Caco-2 (cell line): ENCODE data around the gene PCDHGC4. TPM values are rescaled to one million over a fixed set of nuclear protein-coding genes. Genes with fewer than 3 reads are reported as not detected.

ENCODE experiments used
- BruUV-seq: library from RNA; stranded (reverse); fragments of 400-500 nt; replicated peaks from 2 replicates; lab custom pipeline; 2021; lab: Mats Ljungman, UMichigan
- CTCF ChIA-PET: fragments of 300-600 bp; sonication (Branson Sonifier 250); formaldehyde crosslinking; loops from one replicate; lab custom pipeline; 2022; ENCODE audit warnings: antibody characterized with exemption; lab: Charles Lee
- POLR2A ChIA-PET: fragments of 300-600 bp; sonication (Branson Sonifier 250); formaldehyde crosslinking; loops from one replicate; lab custom pipeline; 2022; ENCODE audit warnings: antibody characterized with exemption; lab: Charles Lee
- DNase-seq, 2 experiments: peaks; one replicate each; pipeline versions ENCODE4 v3.0.0 to v3.0.0-alpha.2; 2020 to 2022
- H3K27me3 ChIP-seq: replicated peaks from 2 replicates; pipeline ENCODE4 v1.6.0; 2011; ENCODE audit warnings: low read length; ENCODE audit not compliant: control insufficient read depth, insufficient read depth
- H3K36me3 ChIP-seq: 2 replicates; pipeline ENCODE4 v1.5.1; 2011; ENCODE audit warnings: low read length; ENCODE audit not compliant: control insufficient read depth, insufficient read depth
- H3K4me1 ChIP-seq: fragments of 250-450 bp; sonication (Bioruptor Pico); 2 replicates; pipeline ENCODE4 v1.5.1; 2020; ENCODE audit warnings: mild to moderate bottlenecking
- H3K4me3 ChIP-seq: 2 replicates; pipeline ENCODE4 v1.5.1; 2011; ENCODE audit warnings: low read depth, mild to moderate bottlenecking, control low read depth, low read length
- H3K9me3 ChIP-seq: fragments of 250-450 bp; sonication (Bioruptor Pico); 2 replicates; pipeline ENCODE4 v1.5.1; 2020; ENCODE audit warnings: mild to moderate bottlenecking, moderate library complexity
- H3K27ac Mint-ChIP-seq: one replicate; pipeline ENCODE4 v1.8.0; 2022; ENCODE audit warnings: mixed read lengths; ENCODE audit not compliant: unreplicated experiment
- H3K27me3 Mint-ChIP-seq: one replicate; pipeline ENCODE4 v1.8.0; 2022; ENCODE audit warnings: mixed read lengths; ENCODE audit not compliant: insufficient read depth, unreplicated experiment
- H3K36me3 Mint-ChIP-seq: one replicate; pipeline ENCODE4 v1.8.0; 2022; ENCODE audit warnings: mild to moderate bottlenecking, mixed read lengths; ENCODE audit not compliant: insufficient read depth, unreplicated experiment
- H3K4me1 Mint-ChIP-seq: one replicate; pipeline ENCODE4 v1.8.0; 2022; ENCODE audit warnings: low read depth, mixed read lengths; ENCODE audit not compliant: unreplicated experiment
- H3K4me3 Mint-ChIP-seq: one replicate; pipeline ENCODE4 v1.8.0; 2022; ENCODE audit warnings: mild to moderate bottlenecking, moderate library complexity, mixed read lengths; ENCODE audit not compliant: unreplicated experiment
- H3K9me3 Mint-ChIP-seq: one replicate; pipeline ENCODE4 v1.8.0; 2022; ENCODE audit warnings: mixed read lengths; ENCODE audit not compliant: unreplicated experiment
- CTCF ChIP-seq, 2 experiments: fragments of 200-600 bp in 1 of 2; IDR thresholded peaks; 1 replicate in 1 of 2; 2 replicates in 1 of 2; pipeline versions ENCODE4 v1.5.1 to v1.8.0; 2011 to 2022; ENCODE audit warnings: antibody characterized with exemption in 1 of 2, control low read depth in 1 of 2, inconsistent platforms in 1 of 2, low read depth in 1 of 2, low read length in 1 of 2, mild to moderate bottlenecking in 1 of 2, moderate library complexity in 1 of 2; ENCODE audit not compliant: insufficient read depth in 1 of 2, severe bottlenecking in 1 of 2, unreplicated experiment in 1 of 2
- intact Hi-C: fragments of 100-400 bp; cut with micrococcal nuclease; formaldehyde crosslinking; loops from one replicate; pipeline ENCODE4 v1.10.0; 2022; ENCODE audit not compliant: unreplicated experiment
- total RNA-seq: library from RNA; stranded (reverse); gene quantifications from 2 replicates; pipeline ENCODE4 v1.2.3, GENCODE V29; 2022

PCDHGC4 gene
- total RNA-seq, 1 experiment from 2014 or later, result 0.39 TPM

GRCh38 chr5:141501761-141502160 is 16.9 kb downstream of the PCDHGC4 start:
- DNase-seq, result no peak
- Mint-ChIP-seq H3K4me1 (no peaks in the 10 kb centered on the region), H3K36me3 (no peaks in the 10 kb centered on the region), H3K27ac (no peak overlapping the region), H3K27me3 (no peaks in the 10 kb centered on the region), H3K9me3 (no peaks in the 10 kb centered on the region), H3K4me3 (no peak overlapping the region)
- intact Hi-C loops, result no loop called here
- no peaks in the 10 kb centered on the region for H3K9me3 ChIP-seq
- CTCF ChIA-PET, result no interaction called here
- H3K4me1 ChIP-seq, result no peaks in the 10 kb centered on the region
- POLR2A ChIA-PET, result no interaction called here
- no peaks in the 10 kb centered on the region for H3K27me3 ChIP-seq
- no TSS peak for BruUV-seq
- H3K4me3 ChIP-seq, result no peak overlapping the region
- TF ChIP-seq CTCF (IDR thresholded peaks at IDR 0.05; ENCODE audit: insufficient read depth in 1 of 2, low read depth in 1 of 2, low read length in 1 of 2, severe bottlenecking in 1 of 2, unreplicated experiment in 1 of 2), result no peak
- H3K36me3 ChIP-seq, result no peaks in the 10 kb centered on the region

- ChIA-PET CTCF (no interaction called here), POLR2A (no interaction called here)
- no peaks in the 10 kb centered on the region for H3K36me3 Mint-ChIP-seq
- Histone ChIP-seq H3K4me1 (no peaks in the 10 kb centered on the region), H3K36me3 (no peaks in the 10 kb centered on the region), H3K4me3 (no peak overlapping the region), H3K27me3 (no peaks in the 10 kb centered on the region), H3K9me3 (no peaks in the 10 kb centered on the region)
- DNase-seq, result no peak
- H3K9me3 Mint-ChIP-seq, result no peaks in the 10 kb centered on the region
- no peaks in the 10 kb centered on the region for H3K27me3 Mint-ChIP-seq
- TF ChIP-seq CTCF (IDR thresholded peaks at IDR 0.05; ENCODE audit: insufficient read depth in 1 of 2, low read depth in 1 of 2, low read length in 1 of 2, severe bottlenecking in 1 of 2, unreplicated experiment in 1 of 2), result no peak
- no peak overlapping the region for H3K27ac Mint-ChIP-seq
- H3K4me3 Mint-ChIP-seq, result no peak overlapping the region
- intact Hi-C loops, result no loop called here
- no peaks in the 10 kb centered on the region for H3K4me1 Mint-ChIP-seq
- BruUV-seq, result no TSS peak
These were observed 18.9 kb downstream of the PCDHGC4 start for GRCh38 chr5:141503681-141504080.

GRCh38 chr5:141504216-141504615 is 19.4 kb downstream of the PCDHGC4 start:
- Histone ChIP-seq H3K9me3 (no peaks in the 10 kb centered on the region), H3K4me3 (no peak overlapping the region), H3K27me3 (no peaks in the 10 kb centered on the region), H3K36me3 (no peaks in the 10 kb centered on the region), H3K4me1 (no peaks in the 10 kb centered on the region)
- Mint-ChIP-seq H3K9me3 (no peaks in the 10 kb centered on the region), H3K4me1 (no peaks in the 10 kb centered on the region), H3K27ac (no peak overlapping the region), H3K27me3 (no peaks in the 10 kb centered on the region), H3K4me3 (no peak overlapping the region), H3K36me3 (no peaks in the 10 kb centered on the region)
- CTCF ChIA-PET, result no interaction called here
- intact Hi-C loops, result no loop called here
- POLR2A ChIA-PET, result no interaction called here
- BruUV-seq, result no TSS peak
- DNase-seq, result no peak
- TF ChIP-seq CTCF (IDR thresholded peaks at IDR 0.05; ENCODE audit: insufficient read depth in 1 of 2, low read depth in 1 of 2, low read length in 1 of 2, severe bottlenecking in 1 of 2, unreplicated experiment in 1 of 2), result no peak
